Measurements from ENCODE around the gene ZNF438.

Gene ZNF438

DNA sequence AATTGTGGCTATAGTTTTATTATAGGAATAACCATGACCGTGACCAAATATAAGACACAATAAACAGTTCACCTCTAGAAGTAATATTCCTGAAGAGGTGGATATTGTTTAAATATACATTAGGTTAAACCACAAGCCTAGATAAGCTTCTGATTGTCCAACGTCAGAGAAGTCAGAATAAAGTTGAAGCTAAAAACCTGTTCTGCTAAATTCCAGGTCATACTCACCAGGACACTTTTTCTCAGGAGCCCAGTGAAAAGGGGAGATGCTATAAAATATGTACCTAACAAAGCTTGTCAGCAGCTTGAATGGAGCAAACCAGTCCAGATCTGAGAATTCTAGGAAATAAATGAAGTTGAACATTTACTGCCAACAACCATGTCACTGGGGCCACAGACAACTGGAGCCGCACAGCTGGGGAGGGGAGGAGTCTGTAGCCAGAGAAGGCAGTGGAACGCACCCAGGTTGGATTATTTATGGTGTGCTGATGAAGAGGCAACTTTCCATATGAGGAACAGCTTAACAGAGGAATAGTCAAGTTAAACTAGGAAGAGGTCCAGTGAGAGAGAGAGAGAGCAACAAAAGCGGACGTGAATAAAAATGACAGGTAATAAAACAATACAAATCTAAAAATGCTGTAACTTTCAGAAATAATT, 191.1 kb downstream of the ZNF438 start:
- no peak for DNase-seq

DNA sequence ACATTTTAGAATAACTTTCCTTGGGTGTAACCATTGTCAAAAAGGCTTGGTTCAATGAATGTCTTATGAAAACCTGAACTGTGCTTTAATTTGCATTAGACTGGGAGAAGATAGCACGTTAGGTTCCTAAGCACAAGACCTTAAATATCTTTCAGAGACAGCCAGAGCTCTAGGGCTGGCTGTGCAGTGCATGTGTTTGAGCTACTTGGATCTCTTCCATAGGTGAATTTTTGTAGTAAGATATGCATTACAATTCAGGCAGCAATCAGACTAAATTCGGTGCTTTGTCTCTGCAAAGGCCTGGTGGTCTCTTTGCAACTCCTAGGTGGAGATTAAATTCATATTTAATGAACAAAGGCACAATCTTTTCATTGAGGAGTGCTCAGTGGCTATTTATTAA, 192.0 kb downstream of the ZNF438 start:
- no peak for DNase-seq

DNA sequence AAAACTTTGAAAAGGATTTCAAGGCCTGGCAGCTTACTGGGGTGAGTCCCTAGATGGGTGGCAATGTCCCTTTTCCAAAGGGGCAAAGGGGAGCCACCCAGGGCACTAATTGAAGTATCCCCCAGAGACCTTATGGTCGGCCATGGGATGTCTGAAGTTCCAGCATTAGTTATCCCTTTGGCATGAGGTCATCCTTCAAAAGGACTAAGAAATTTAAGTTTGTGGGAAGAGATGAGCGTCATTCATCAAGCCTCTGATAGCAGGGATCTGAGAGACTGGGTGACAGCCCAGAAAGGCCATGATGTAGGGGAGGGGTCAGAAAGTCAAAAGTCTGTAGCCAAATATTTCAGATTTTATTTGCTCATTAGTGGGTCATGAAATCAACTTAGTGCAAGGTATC, 195.3 kb downstream of the ZNF438 start:
- DNase-seq, result no peak

DNA sequence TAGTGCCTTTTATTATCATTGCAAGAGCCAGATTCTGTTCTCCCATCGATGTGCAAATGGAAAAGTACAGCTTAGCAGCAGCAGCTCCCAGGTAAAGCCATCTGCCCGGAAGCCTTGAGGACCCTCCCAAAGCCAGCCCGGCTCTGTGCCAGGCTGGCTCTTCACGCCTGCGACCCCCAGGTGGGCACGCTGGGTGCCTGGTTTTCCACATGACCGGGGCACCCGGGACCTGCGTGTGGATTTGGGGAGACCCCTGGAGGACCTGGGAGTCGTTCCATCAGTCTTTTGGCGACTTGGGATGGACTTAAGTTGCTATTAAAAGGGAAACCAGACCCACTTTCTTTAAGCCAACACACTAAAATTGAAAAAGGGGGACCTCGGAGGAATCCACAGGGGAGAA, 196.5 kb downstream of the ZNF438 start:
- no peak for DNase-seq

DNA sequence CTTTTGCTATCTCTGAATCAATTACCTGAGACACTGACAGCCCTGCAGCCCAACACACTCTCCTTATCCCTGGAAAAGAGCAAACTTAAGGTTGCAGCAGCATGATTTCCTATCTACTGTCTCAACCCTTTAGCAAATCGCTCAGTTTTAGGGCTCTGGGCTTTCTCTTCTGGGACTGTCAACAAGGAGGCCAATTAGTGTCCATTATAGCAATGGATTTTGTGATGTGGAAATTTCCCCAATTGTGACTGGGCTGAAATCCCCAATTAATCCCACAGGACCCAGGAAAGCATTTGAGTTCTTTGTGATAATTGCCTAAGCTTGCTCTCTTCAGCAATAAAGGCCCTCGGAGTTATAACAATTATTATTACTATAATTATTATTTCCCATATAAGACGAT, 197.0 kb downstream of the ZNF438 start:
- no peak for DNase-seq

DNA sequence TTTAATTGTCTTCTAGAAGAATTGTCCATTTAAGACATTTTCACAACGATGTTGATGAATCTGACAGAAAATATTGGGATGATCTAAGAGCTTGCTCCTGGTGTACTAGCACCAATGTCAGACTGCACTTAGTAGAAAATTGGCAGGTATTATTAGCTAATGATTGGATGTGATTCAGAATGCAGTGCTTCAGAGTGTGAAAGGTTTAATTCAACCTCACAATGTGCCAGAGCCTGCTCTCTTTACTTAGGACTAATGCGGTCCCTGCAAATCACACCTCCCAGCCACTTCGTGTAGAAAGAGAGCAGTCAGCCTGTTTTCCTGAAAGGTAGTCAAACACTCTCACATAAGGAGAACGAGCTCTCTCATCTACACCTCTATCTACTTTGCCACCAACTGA, 197.5 kb downstream of the ZNF438 start:
- no peak for DNase-seq

DNA sequence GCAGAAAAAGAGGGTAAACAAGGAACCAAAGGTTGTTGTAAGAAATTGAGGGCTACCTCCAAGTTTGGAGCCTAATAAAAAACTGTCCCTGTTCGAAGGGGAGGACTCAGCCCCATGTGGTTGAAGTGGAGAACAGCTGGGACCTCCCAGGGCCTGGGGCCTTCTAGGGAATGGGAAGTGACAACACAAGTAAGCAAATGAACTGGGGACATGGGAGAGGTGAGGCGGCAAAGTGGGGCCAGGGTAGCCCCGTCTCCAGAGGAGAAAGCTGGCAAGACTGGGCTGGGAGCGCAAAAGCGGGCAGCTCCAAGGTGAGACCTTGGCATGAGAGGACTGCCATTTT, 198.1 kb downstream of the ZNF438 start:
- no peak for DNase-seq

DNA sequence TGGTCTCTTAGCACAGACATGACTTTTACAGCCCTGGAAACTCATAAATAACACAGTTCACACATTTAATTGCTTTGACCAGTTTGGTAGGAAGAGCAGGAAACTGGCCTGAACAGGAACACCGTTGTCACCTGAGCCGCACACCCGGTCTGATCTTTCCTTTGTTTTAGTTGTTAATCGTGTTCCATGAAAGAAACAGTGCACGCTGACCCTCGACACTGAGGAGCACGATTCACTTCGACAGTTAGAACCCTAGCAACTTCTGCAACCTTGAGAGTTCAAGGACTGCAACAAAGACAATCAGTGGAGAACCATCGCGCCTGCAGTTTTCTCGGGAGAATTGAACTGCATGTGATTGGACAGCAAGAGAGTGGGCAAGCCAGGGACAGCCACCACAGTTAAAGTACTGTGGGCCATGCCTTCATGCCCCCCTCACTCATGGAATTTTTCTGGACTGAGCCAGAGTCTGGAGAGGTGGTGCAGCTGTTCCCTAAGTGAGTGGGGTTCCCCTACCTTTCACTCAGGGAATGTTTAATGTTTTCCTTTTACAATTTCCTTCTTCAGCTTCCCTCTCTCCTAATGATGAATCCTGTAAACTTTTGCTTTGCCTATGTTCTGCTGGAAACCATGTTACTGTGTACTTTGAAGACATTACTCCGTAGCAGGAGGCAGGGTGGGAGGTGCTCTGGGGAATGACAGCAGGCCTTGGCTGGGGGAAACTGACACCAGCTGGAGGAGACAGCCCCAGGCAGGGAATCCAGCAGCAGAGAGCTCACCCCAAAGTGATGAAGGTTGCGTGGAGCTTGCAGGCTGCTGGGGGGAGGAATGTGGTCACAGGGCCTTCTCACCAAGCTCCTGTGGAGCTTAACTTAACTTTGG, 198.7 kb downstream of the ZNF438 start:
- no peak for DNase-seq

DNA sequence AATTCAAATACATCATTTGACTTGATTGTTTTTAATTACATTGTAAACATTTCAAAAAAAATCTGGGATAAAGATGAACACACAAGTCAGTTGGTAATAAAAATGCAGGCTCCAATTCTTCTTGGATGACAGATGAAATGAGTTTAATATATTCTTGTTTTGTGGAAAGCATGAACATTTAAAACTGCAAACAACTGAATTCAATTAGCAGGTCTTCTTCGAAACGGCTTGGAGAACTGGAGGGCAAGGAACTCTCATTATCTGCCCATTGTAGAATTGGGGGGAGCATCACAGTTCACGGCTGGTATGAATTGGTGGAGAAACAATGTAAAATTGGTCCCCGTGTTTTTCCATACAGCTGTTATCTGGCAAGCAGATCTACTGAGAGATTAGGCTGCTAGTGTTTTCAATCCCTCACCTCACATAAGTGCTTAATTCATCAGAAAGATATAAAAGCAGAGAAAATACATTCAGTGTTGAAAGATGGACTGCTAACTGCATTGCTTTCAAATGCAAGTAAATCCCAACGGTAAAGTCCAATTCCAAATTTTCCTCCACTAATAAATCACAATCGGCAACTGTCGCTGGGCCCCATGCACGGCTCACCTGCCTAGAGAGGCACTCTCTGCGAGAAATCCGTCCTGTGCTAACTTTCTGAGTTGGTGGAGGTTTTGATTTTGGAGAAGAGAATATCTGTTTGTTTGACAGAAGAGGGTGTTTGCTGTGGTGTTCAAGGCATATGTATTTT, 199.5 kb downstream of the ZNF438 start:
- no peak for DNase-seq

DNA sequence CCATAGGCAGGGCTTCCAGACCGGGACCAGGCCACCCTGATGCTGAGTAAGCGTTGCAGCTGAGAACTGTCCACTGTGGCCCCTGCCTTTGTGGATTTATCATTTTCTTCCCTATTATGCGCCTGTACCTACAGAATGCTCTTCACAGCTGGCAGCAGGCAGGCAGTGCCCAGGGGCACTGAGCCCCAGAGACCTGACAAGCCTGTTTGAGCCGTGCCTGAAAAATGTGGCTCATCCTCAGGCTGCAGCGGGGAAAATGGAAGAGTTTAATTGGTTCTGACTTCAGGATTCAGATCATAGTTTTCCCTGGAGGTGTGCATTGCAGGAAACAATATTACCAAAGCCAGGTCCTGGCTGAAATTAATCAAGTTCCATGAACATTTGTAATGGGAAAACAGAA, 200.2 kb downstream of the ZNF438 start:
- DNase-seq, result no peak

DNA sequence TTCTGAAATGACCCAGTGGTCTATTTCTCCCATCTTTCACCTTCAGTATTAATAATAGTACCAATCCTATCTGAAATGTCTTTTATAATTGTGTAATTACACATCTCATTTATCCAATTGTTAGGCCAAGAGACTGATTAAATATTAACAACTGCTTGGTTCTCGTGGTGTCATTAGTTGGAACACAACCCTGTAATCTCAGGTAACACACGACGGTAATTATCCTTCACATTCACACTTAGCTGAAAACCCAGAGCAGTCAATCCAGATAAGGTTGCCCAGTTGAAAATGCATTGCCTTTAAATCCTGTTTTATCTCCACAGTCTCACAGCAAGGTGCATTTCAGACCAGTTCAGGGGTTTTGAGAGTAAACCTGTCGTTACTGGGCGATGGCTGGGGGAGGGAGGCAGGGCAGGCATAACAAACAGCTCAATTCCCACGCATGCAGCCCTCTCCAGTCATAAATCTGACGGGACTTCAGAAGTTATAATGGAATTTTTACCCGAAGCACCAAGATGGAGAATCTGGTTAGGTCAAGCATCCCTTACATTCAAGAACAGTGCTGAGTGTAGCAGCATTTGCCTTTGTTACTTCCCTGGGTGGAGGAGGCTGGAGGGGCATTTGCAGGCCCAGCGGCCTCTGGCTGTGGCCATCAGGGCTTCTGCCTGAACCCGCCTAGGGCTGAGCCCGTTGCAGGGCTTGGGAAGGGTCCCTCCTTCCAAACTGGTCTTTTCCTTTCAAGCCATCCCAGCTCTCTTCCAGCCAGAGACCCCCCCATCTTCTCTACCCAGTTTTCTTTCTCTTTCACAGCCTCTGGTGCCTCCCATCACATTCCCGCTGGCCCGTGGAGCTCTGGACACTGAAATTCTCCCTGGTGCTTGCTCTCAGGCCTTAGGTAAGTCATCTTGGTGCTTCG, 201.1 kb downstream of the ZNF438 start:
- DNase-seq, result no peak

DNA sequence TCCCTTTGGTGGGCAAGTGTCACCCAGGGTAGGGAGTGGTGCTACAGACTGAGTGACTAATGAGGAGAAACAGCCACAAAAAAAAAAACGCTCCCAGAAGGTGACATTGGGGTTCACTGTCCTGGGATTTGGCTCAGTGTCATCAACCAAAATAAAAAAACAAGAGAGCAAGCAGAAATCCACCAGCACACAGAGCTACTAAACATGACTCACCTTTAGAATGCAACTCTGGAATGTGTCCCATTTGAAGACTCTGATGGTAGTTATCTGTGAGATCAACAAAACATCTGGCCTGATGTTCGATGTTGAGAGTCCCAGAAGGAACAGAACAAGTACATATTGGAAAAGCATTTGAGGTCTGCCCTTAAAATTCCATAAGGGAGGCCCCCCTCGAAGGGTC, 201.8 kb downstream of the ZNF438 start:
- no peak for DNase-seq

DNA sequence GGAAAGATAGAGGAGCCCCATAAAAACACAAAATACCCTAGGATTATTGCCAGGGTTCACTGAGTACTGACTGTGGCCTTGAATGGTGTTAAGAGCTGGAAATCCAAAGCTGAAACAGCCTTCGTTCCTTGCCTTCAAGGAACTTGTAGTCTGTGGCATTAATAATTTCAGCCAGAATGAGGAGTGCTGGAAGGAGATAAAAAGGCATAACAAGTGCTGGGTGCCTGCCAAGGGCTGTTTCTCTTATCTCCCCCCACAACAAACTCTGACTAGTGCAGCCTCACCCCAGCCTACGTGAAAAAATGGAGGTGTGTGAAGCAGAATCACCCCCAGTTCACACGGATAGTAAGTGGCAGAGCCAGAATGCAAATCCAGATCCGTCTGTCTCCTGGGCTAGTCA, 203.0 kb downstream of the ZNF438 start:
- no peak for DNase-seq

DNA sequence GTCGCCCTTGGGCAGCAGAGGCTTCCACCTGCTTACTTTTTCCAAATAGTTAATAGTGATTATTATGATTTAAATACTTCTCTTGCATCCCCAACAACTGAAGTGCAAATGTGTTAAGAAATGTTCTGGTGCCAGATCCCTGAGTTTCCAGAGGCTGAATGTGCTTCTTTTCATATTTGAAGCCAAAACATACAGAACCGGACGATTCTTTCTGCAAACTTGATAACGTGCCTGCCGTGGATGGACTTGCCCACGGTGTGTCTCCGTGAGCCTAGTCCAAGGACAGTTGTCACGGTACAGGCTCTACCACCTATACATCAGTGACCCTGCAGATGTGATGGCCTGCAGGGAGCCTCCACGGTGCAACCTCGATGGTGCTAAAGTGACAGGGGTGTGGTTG, 203.5 kb downstream of the ZNF438 start:
- no peak for DNase-seq

DNA sequence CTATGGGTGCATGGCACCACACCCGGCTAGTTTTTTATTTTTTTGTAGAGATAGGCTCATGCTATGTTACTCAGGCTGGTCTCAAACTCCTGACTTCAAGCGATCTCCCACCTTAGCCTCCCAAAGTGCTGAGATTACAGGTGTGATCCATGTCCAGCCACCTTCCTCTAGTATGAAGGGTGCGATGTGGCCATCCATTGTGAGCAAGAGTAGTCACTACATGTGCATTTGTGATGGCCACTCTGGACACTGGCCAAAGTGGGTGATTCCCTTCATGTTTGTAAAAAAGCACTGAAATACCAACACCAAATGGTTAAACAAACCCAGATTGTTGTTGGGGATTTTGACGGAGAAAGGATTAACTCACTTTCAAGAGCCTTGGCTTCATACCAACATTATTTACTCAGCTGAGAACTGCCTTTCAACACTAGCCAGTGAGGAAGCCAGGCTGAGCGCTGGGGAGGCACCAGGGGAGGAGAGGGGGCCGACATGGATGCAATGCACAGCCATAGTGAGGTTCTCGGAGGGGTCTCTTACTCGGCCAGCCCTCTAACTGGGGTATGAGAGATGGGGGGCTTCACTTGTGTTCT, 204.0 kb downstream of the ZNF438 start:
- no peak for DNase-seq

DNA sequence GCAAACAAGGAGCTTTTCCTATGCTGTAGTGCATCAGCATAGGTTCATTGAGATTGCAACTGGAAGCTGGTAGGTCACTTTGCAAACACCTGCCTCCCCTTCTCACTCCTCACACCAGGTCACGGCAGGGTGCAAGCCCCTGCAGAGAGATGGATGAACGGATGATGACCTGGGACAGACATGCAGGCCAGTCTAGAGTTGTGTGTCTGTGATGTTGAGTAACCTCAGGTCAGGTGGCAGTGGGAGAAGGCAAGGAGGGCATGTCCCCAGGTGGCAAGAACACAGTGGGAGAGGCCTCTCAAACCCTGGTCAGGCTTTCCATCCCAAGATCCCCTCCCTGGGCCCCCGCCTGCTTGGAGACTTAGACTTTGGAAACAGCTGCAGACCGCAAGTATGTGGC, 205.0 kb downstream of the ZNF438 start:
- no peak for DNase-seq

DNA sequence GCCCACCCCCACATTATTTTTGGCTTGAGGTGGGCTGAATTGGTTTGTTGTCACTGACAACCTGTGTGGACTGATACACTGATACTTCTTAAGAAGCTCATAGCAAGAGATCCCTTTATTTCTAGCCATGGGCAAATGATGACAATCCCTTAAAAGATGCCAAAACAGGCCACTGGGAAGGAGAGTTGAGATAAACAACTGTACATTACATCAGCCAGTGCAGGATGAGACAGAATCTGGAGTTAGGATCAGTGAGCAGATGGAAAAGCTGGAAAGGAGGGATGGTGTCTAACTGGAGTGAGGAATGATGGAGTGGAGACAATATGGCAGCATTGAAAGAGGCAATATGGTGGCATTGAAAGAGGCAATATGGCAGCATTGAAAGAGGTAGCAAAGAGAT, 206.2 kb downstream of the ZNF438 start:
- DNase-seq, result no peak

DNA sequence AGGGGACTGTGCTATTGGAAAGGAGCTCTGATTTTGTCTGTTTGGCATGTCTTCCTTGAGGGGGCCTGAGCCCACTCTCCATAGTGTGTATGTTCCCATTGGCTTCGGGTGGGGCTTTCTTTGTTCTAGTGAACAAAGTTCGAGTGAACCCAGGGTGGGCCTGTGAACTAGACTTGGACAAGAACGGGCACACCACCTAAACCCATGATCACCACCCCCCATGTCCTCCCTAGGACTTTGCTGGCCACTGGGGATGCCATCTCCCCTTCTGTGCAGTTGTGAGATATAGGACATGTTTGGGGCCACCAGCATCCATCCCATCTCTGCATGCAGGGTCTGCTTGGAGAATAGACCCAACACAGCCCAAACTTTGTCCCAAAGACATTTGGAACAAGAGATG, 206.6 kb downstream of the ZNF438 start:
- no peak for DNase-seq

DNA sequence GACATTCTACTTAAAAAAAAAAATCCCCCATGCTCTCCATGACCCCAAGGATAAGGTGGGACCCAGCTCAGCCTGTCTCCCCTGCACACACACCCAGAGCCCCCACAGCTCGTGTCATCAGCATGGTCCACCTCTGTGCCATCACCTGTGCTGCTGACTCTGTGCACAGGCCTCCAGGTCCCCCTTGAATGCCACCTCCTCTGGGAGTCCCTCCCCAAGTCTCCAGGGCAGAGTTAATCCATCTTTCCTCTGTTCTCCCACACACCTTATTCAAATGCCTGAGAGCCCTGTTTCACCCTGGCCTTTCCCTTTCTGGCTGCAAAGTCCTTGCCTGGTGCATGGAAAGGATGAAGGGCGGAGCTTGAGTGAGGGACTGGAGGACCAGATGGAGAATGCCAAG, 208.0 kb downstream of the ZNF438 start:
- DNase-seq, result no peak

DNA sequence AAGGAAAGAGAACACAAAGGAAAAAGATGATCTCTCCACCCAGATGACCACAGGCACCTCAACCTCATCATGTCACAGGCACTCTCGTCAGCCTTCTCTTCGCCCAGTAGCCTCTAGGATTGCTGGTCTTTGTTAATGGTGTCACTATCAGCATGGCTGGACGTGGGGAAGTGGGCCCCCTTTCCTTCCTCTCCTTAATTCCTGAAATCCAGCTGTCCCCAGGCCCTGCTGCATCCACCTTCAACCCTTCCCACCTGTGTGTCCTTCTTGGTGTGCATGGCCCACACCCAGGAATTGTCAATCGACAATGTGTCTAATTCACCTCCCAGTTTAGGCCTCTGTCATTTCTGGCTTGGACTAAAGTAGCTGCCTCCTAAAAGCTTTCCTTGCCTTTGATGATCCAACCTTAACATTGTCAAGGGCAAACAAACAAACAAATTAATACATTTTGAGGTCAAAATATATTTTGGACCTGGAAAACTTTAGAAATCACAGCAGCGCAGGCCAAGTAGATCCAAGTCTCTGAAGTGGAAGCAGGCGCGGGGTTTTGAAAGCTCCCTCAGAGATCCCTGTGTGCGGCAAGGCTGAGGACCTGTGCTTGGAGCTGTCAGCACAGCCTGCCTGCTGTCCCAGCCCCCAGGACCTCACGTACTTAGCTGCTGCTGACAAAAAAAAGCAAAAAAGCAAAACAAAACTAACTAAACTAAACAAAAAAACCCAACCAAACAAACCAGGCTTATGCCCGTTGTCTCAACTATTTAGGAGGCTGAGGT, 208.8 kb downstream of the ZNF438 start:
- DNase-seq, result no peak

DNA sequence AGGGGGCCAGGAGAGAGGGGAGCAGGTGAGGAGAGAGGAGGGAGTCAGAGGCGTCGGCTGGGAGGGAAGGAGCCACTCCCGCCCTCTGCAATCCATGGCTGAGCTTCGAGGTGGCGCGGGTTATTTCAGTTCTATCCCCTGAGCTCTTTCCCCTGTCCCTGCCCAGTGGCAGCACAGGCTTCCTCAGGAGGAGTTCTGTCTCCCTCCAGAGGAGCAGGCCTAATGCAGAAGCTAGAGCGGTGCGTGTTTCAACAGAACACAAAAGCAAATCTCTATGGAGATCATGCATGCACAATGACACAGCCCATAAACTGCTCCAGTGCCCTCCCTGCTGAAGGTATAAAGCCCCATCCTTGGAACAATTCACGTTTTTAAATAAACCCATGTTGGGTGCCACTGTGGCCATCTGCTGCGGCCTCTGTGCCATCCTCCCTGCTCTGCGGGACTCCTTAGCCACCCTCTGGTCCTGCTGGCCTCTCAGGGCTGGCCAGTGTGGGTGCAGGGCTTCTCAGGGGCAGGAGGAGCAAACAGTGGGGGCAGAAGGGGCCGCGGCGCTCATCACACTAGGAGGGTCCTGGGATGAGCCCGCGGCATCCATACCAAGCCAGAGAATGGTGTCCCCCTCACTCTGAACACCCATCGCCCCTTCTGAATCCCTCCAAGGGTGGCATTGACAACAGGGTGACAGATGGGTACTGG, 209.5 kb downstream of the ZNF438 start:
- no peak for DNase-seq

Measured in activated CD4-positive, alpha-beta T cell treated with anti-CD3 and anti-CD28 coated beads, Interleukin-10, Interleukin-2, amounts not matched to agents 100 ng/mL and 50 ng/mL, durations not matched to agents 16 hours and 8 hours (primary cell).